Measurements from ENCODE around the gene SLC6A15.

DNA sequence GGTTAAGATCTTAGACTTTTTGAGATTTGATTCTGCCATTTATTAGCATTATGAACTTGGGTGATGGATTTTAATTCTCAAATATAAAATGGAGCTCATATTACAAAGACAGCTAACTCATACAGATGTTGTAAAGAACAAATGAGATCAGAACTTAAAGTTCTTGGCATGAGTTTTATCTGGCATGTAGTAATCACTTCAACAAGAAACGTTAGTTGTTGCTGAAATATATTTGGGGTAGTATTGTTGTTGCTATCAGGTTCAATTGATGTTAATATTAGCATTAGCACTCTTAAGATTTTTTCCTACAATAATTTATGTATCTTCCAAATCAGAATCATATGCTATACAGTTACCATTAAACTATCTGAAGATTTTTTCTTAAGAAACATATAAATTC is 71.0 kb downstream of the SLC6A15 start:
- TF ChIP-seq, protein P1, sequence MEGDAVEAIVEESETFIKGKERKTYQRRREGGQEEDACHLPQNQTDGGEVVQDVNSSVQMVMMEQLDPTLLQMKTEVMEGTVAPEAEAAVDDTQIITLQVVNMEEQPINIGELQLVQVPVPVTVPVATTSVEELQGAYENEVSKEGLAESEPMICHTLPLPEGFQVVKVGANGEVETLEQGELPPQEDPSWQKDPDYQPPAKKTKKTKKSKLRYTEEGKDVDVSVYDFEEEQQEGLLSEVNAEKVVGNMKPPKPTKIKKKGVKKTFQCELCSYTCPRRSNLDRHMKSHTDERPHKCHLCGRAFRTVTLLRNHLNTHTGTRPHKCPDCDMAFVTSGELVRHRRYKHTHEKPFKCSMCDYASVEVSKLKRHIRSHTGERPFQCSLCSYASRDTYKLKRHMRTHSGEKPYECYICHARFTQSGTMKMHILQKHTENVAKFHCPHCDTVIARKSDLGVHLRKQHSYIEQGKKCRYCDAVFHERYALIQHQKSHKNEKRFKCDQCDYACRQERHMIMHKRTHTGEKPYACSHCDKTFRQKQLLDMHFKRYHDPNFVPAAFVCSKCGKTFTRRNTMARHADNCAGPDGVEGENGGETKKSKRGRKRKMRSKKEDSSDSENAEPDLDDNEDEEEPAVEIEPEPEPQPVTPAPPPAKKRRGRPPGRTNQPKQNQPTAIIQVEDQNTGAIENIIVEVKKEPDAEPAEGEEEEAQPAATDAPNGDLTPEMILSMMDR (conservative IDR thresholded peaks at IDR 0.05 in 1 of 2, IDR thresholded peaks at IDR 0.05 in 1 of 2; ENCODE audit: low read depth in 1 of 2, low read length in 2 of 2), result no peak
- no peak for TF ChIP-seq EZH2 (IDR thresholded peaks at IDR 0.05; ENCODE audit: low read length, missing control alignments)

Data from fibroblast of lung (primary cell).